ENCODE measurements around the gene SHROOM3.

The SHROOM3 gene

GRCh38 chr4:76712564-76712963 is 277.5 kb downstream of the SHROOM3 start:
- no peak overlapping the region for H3K4me3 ChIP-seq (ENCODE audit: insufficient read depth, low read length, poor library complexity, severe bottlenecking)
- no peak overlapping the region for H3K4me2 ChIP-seq (ENCODE audit: low read depth, low read length, poor library complexity, severe bottlenecking)
- no peaks in the 10 kb centered on the region for H3K79me2 ChIP-seq (ENCODE audit: insufficient read depth, low read length)
- H2AFZ ChIP-seq (ENCODE audit: low read depth, low read length, severe bottlenecking), result no peak overlapping the region
- H3K27ac ChIP-seq (ENCODE audit: low read depth, low read length), result no peak overlapping the region
- H3K36me3 ChIP-seq (ENCODE audit: low read length), result no peaks in the 10 kb centered on the region
- H4K20me1 ChIP-seq (ENCODE audit: low read depth, low read length), result no peaks in the 10 kb centered on the region
- H3K9me3 ChIP-seq (ENCODE audit: insufficient read depth, low read length), result no peaks in the 10 kb centered on the region
- TF ChIP-seq CTCF (IDR thresholded peaks at IDR 0.05; ENCODE audit: insufficient read depth, low read length, poor library complexity, severe bottlenecking) (no peak), EZH2phosphoT487 (conservative IDR thresholded peaks at IDR 0.05; ENCODE audit: low read length) (no peak)
- H3K27me3 ChIP-seq (ENCODE audit: low read length), result no peaks in the 10 kb centered on the region
- no peaks in the 10 kb centered on the region for H3K9me2 ChIP-seq (replicated peaks; ENCODE audit: insufficient read depth, low read length)
- H3K9ac ChIP-seq (ENCODE audit: low read length), result no peak overlapping the region
- H3F3A ChIP-seq (ENCODE audit: insufficient read depth), result no peaks in the 10 kb centered on the region

- TF ChIP-seq EZH2phosphoT487 (conservative IDR thresholded peaks at IDR 0.05; ENCODE audit: low read length) (no peak), CTCF (IDR thresholded peaks at IDR 0.05; ENCODE audit: insufficient read depth, low read length, poor library complexity, severe bottlenecking) (no peak)
- no peaks in the 10 kb centered on the region for H3K79me2 ChIP-seq (ENCODE audit: insufficient read depth, low read length)
These were observed 279.2 kb downstream of the SHROOM3 start for GRCh38 chr4:76714226-76714625.

GRCh38 chr4:76716020-76716419 is 281.0 kb downstream of the SHROOM3 start:
- Histone ChIP-seq H3K4me2 (ENCODE audit: low read depth, low read length, poor library complexity, severe bottlenecking) (no peak overlapping the region), H3F3A (ENCODE audit: insufficient read depth) (no peaks in the 10 kb centered on the region), H2AFZ (ENCODE audit: low read depth, low read length, severe bottlenecking) (no peak overlapping the region), H3K27me3 (ENCODE audit: low read length) (no peaks in the 10 kb centered on the region), H4K20me1 (ENCODE audit: low read depth, low read length) (no peaks in the 10 kb centered on the region), H3K9me2 (replicated peaks; ENCODE audit: insufficient read depth, low read length) (no peaks in the 10 kb centered on the region), H3K9ac (ENCODE audit: low read length) (no peak overlapping the region), H3K36me3 (ENCODE audit: low read length) (no peaks in the 10 kb centered on the region), H3K79me2 (ENCODE audit: insufficient read depth, low read length) (no peaks in the 10 kb centered on the region), H3K9me3 (ENCODE audit: insufficient read depth, low read length) (no peaks in the 10 kb centered on the region), H3K27ac (ENCODE audit: low read depth, low read length) (no peak overlapping the region), H3K4me3 (ENCODE audit: insufficient read depth, low read length, poor library complexity, severe bottlenecking) (no peak overlapping the region)
- TF ChIP-seq EZH2phosphoT487 (conservative IDR thresholded peaks at IDR 0.05; ENCODE audit: low read length) (no peak), CTCF (IDR thresholded peaks at IDR 0.05; ENCODE audit: insufficient read depth, low read length, poor library complexity, severe bottlenecking) (no peak)

More at GRCh38 chr4:76714226-76714625, 279.2 kb downstream of the SHROOM3 start:
- no peak overlapping the region for H3K4me2 ChIP-seq (ENCODE audit: low read depth, low read length, poor library complexity, severe bottlenecking)
- no peaks in the 10 kb centered on the region for H3K9me2 ChIP-seq (replicated peaks; ENCODE audit: insufficient read depth, low read length)
- no peak overlapping the region for H3K4me3 ChIP-seq (ENCODE audit: insufficient read depth, low read length, poor library complexity, severe bottlenecking)
- H3K36me3 ChIP-seq (ENCODE audit: low read length), result no peaks in the 10 kb centered on the region
- no peaks in the 10 kb centered on the region for H3K9me3 ChIP-seq (ENCODE audit: insufficient read depth, low read length)
- no peak overlapping the region for H3K9ac ChIP-seq (ENCODE audit: low read length)
- H3F3A ChIP-seq (ENCODE audit: insufficient read depth), result no peaks in the 10 kb centered on the region
- no peak overlapping the region for H2AFZ ChIP-seq (ENCODE audit: low read depth, low read length, severe bottlenecking)
- no peaks in the 10 kb centered on the region for H4K20me1 ChIP-seq (ENCODE audit: low read depth, low read length)
- no peaks in the 10 kb centered on the region for H3K27me3 ChIP-seq (ENCODE audit: low read length)
- H3K27ac ChIP-seq (ENCODE audit: low read depth, low read length), result no peak overlapping the region
